HG02885 (cell line): ENCODE measurements around the gene HSD17B12.
A peak's percentile ranks its signal among the peaks of the same experiment; 100 is the strongest.
"Not testable (repeated sequence)": the region's sequence is repeated elsewhere in the genome, so short reads cannot be mapped to it uniquely, and the experiment has no call there.

ENCODE experiments used
- ATAC-seq: cut with Tn5 transposase; IDR thresholded peaks from one replicate; pipeline ENCODE4 v1.9.1; 2021; ENCODE audit warnings: mild to moderate bottlenecking; ENCODE audit not compliant: unreplicated experiment, poor library complexity

The HSD17B12 gene

GRCh38 chr11:43680521-43681400 lies at the start of gene HSD17B12:
Gene HSD17B12 (plus strand): TSS chr11:43680738. CDS start chr11:43680828, 90 bp downstream.
- peak; percentile 97 for ATAC-seq

- no peak for ATAC-seq
Measured at GRCh38 chr11:43631732-43632131, 48.8 kb upstream of the HSD17B12 start.

GRCh38 chr11:43632181-43632580 lies 48.4 kb upstream of the HSD17B12 start:
- no peak for ATAC-seq

- no peak for ATAC-seq
Measured at GRCh38 chr11:43638717-43639116, 41.8 kb upstream of the HSD17B12 start.

- no peak for ATAC-seq
Measured at GRCh38 chr11:43639224-43639623, 41.3 kb upstream of the HSD17B12 start.

- ATAC-seq: no peak
Measured at GRCh38 chr11:43639920-43640319, 40.6 kb upstream of the HSD17B12 start.

- peak; percentile 100 for ATAC-seq
Measured at GRCh38 chr11:43643898-43644620, 36.5 kb upstream of the HSD17B12 start.

GRCh38 chr11:43644621-43645299 lies 35.8 kb upstream of the HSD17B12 start:
- no peak for ATAC-seq

- ATAC-seq: no peak
Measured at GRCh38 chr11:43646767-43647166, 33.8 kb upstream of the HSD17B12 start.

- no peak for ATAC-seq
Measured at GRCh38 chr11:43648888-43649287, 31.6 kb upstream of the HSD17B12 start.

- ATAC-seq: no peak
Measured at GRCh38 chr11:43649501-43649900, 31.0 kb upstream of the HSD17B12 start.

GRCh38 chr11:43649921-43650320 lies 30.6 kb upstream of the HSD17B12 start:
- ATAC-seq: no peak

GRCh38 chr11:43663018-43663417 lies 17.5 kb upstream of the HSD17B12 start:
- ATAC-seq: not testable (repeated sequence)

- ATAC-seq: no peak
Measured at GRCh38 chr11:43664295-43664694, 16.2 kb upstream of the HSD17B12 start.

- ATAC-seq: not testable (repeated sequence)
Measured at GRCh38 chr11:43671284-43671683, 9.3 kb upstream of the HSD17B12 start.

GRCh38 chr11:43674560-43674959 lies 6.0 kb upstream of the HSD17B12 start:
- ATAC-seq: no peak

- ATAC-seq: no peak
Measured at GRCh38 chr11:43676933-43677332, 3.6 kb upstream of the HSD17B12 start.

- no peak for ATAC-seq
Measured at GRCh38 chr11:43681401-43681942, 934 bp downstream of the HSD17B12 start.

- not testable (repeated sequence) for ATAC-seq
Measured at GRCh38 chr11:43682081-43682480, 1.5 kb downstream of the HSD17B12 start.

- no peak for ATAC-seq
Measured at GRCh38 chr11:43685440-43685839, 4.9 kb downstream of the HSD17B12 start.

GRCh38 chr11:43686207-43686606 lies 5.7 kb downstream of the HSD17B12 start:
- ATAC-seq: no peak
